Mesothelial cell of epicardium (in vitro differentiated cells): ENCODE results near the gene MYH10. TPM values are rescaled to one million over a fixed set of nuclear protein-coding genes. Genes with fewer than 3 reads are reported as not detected.

Source experiments
- DNase-seq, 2 experiments: peaks; one replicate each; pipeline ENCODE4 v3.0.0; 2021; ENCODE audit warnings: low spot score in 2 of 2; ENCODE audit not compliant: unreplicated experiment in 2 of 2
- H3K27ac Mint-ChIP-seq: 2 replicates; pipeline ENCODE4 v1.8.0; 2021; ENCODE audit warnings: mixed read lengths
- H3K27me3 Mint-ChIP-seq: 2 replicates; pipeline ENCODE4 v1.8.0; 2021; ENCODE audit warnings: low read depth, mixed read lengths
- H3K36me3 Mint-ChIP-seq: 2 replicates; pipeline ENCODE4 v1.8.0; 2021; ENCODE audit warnings: mixed read lengths
- H3K4me1 Mint-ChIP-seq: 2 replicates; pipeline ENCODE4 v1.8.0; 2021; ENCODE audit warnings: mixed read lengths
- H3K4me3 Mint-ChIP-seq: 2 replicates; pipeline ENCODE4 v1.8.0; 2021; ENCODE audit warnings: mild to moderate bottlenecking, moderate library complexity, mixed read lengths
- H3K9me3 Mint-ChIP-seq: 2 replicates; pipeline ENCODE4 v1.8.0; 2021; ENCODE audit warnings: mixed read lengths
- CTCF ChIP-seq: fragments of 200-600 bp; sonication (generic); IDR thresholded peaks from one replicate; pipeline ENCODE4 v1.5.0; 2021; ENCODE audit warnings: antibody characterized with exemption; ENCODE audit not compliant: unreplicated experiment
- total RNA-seq: library from RNA; stranded (reverse); gene quantifications from 3 replicates; pipeline ENCODE4 v1.2.1, GENCODE V29; 2021

Gene MYH10
- 308 to 328 TPM (median 312 TPM) in 3 replicates for total RNA-seq

GRCh38 chr17:8630227-8630801 is at the start of gene MYH10:
Gene MYH10, minus strand, starts transcription at chr17:8630725. Its CDS starts 7,479 bp downstream, at chr17:8623246.
- peak within 1 kb of the TSS; percentile 100 for H3K4me3 Mint-ChIP-seq
- no peaks in the 10 kb centered on the region for H3K9me3 Mint-ChIP-seq
- no peak for DNase-seq
- peak within 1 kb of the TSS; percentile 99 for H3K27ac Mint-ChIP-seq
- TF ChIP-seq CTCF = peak; percentile 15
- H3K27me3 Mint-ChIP-seq = no peaks in the 10 kb centered on the region
- peaks cover 33% of the 10 kb centered on the region for H3K4me1 Mint-ChIP-seq
- no peaks in the 10 kb centered on the region for H3K36me3 Mint-ChIP-seq

GRCh38 chr17:8679126-8679525 is 48.6 kb upstream of the MYH10 start:
- Mint-ChIP-seq H3K9me3 (peaks cover 10% of the 10 kb centered on the region), H3K4me3 (no peak overlapping the region), H3K36me3 (peaks cover 5% of the 10 kb centered on the region), H3K4me1 (peaks cover 42% of the 10 kb centered on the region), H3K27ac (no peak overlapping the region), H3K27me3 (no peaks in the 10 kb centered on the region)
- DNase-seq = no peak
- no peak for TF ChIP-seq CTCF

- TF ChIP-seq CTCF = no peak
- Mint-ChIP-seq H3K9me3 (peaks cover 10% of the 10 kb centered on the region), H3K27me3 (no peaks in the 10 kb centered on the region), H3K4me1 (peaks cover 53% of the 10 kb centered on the region), H3K27ac (peak overlapping the region; percentile 84), H3K36me3 (peaks cover 5% of the 10 kb centered on the region), H3K4me3 (no peak overlapping the region)
- no peak for DNase-seq
These were observed 44.8 kb upstream of the MYH10 start for GRCh38 chr17:8675306-8675705.

GRCh38 chr17:8674344-8675305 is 44.1 kb upstream of the MYH10 start:
- Mint-ChIP-seq H3K4me3 (no peak overlapping the region), H3K4me1 (peaks cover 50% of the 10 kb centered on the region), H3K27me3 (no peaks in the 10 kb centered on the region), H3K27ac (peak overlapping the region; percentile 84), H3K36me3 (peaks cover 5% of the 10 kb centered on the region), H3K9me3 (peaks cover 10% of the 10 kb centered on the region)
- DNase-seq = no peak
- TF ChIP-seq CTCF = no peak

GRCh38 chr17:8673612-8674011 is 43.1 kb upstream of the MYH10 start:
- peaks cover 3% of the 10 kb centered on the region for H3K36me3 Mint-ChIP-seq
- no peak for DNase-seq
- no peak overlapping the region for H3K4me3 Mint-ChIP-seq
- TF ChIP-seq CTCF = no peak
- H3K4me1 Mint-ChIP-seq = peaks cover 59% of the 10 kb centered on the region
- H3K27ac Mint-ChIP-seq = peak overlapping the region; percentile 84
- H3K9me3 Mint-ChIP-seq = peaks cover 8% of the 10 kb centered on the region
- H3K27me3 Mint-ChIP-seq = no peaks in the 10 kb centered on the region
